Thyroid gland (tissue), 4 donors: Measurements from ENCODE around the gene NDUFB8. TPM values are rescaled to one million over a fixed set of nuclear protein-coding genes. Genes with fewer than 3 reads are reported as not detected.

Experiments used
- DNase-seq, 2 donors: peaks; one replicate each; pipeline ENCODE4 v3.0.0-alpha.2; 2019
- H3K27ac ChIP-seq, 3 donors: fragments of 200-600 bp; sonication (generic); 1 replicate in 2 of 3; 2 replicates in 1 of 3; pipeline ENCODE4 v1.5.1; 2016 to 2019; ENCODE audit warnings: mild to moderate bottlenecking in 1 of 3, moderate library complexity in 1 of 3
- H3K27me3 ChIP-seq: fragments of 200-600 bp; sonication (generic); one replicate; pipeline ENCODE4 v1.5.1; 2019
- H3K36me3 ChIP-seq, 2 donors: fragments of 200-600 bp; sonication (generic); one replicate each; pipeline ENCODE4 v1.5.1; 2016 to 2019
- H3K4me1 ChIP-seq, 2 donors: fragments of 200-600 bp; sonication (generic); one replicate each; pipeline ENCODE4 v1.5.1; 2017 to 2019
- H3K4me3 ChIP-seq, 3 donors: fragments of 200-600 bp; sonication (generic); replicated peaks in 1 of 3; 1 replicate in 2 of 3; 2 replicates in 1 of 3; pipeline ENCODE4 v1.5.1; 2016; ENCODE audit warnings: mild to moderate bottlenecking in 1 of 3
- H3K9me3 ChIP-seq: fragments of 200-600 bp; sonication (generic); one replicate; pipeline ENCODE4 v1.5.1; 2017
- CTCF ChIP-seq, 6 experiments: fragments of 200-600 bp in 3 of 6; fragments of 450-650 bp in 3 of 6; sonication (generic) in 3 of 6; IDR thresholded peaks; one replicate each; pipeline ENCODE4 v1.5.1; 2016 to 2019; ENCODE audit warnings: antibody characterized with exemption in 6 of 6, mild to moderate bottlenecking in 2 of 6, inconsistent platforms in 1 of 6, moderate library complexity in 1 of 6
- POLR2A ChIP-seq, 2 donors: fragments of 450-650 bp; IDR thresholded peaks; one replicate each; pipeline ENCODE4 v1.6.1; 2017; ENCODE audit warnings: antibody characterized with exemption in 2 of 2, mild to moderate bottlenecking in 2 of 2, moderate library complexity in 1 of 2
- WGBS, 2 donors: methylation state at CpG; one replicate each; pipeline ENCODE4 v1.1.5; 2017; 5-methylcytosine and 5-hydroxymethylcytosine counted together
- intact Hi-C: fragments of 100-400 bp; cut with DNase I; formaldehyde crosslinking; loops from one replicate; pipeline ENCODE4 v1.15.1; 2023
- total RNA-seq, 4 donors: library from RNA; depleted of rRNA; stranded (reverse); fragments of >200 nt; gene quantifications; one replicate each; pipeline ENCODE4 v1.2.3, GENCODE V29; 2016

NDUFB8 gene
- total RNA-seq, 4 donors from 2014 or later, result 164 to 339 (median 209) TPM

GRCh38 chr10:100504096-100504495 lies 25.6 kb downstream of the NDUFB8 start:
- TF ChIP-seq CTCF (IDR thresholded peaks at IDR 0.05) (no peak), POLR2A (IDR thresholded peaks at IDR 0.05) (no peak)
- Histone ChIP-seq H3K27me3 (no peaks in the 10 kb centered on the region), H3K9me3 (no peaks in the 10 kb centered on the region), H3K4me3 (no peak overlapping the region), H3K4me1 (no peaks in the 10 kb centered on the region), H3K27ac (no peak overlapping the region), H3K36me3 (peaks cover 0 to 3% of the 10 kb centered on the region in 2 donors)
- 68 to 74% methylated on average over 5 of the region's 5 CpGs for WGBS, 2 donors
- intact Hi-C loops, result no loop called here
- no peak for DNase-seq

GRCh38 chr10:100502926-100503494 lies 26.7 kb downstream of the NDUFB8 start:
- intact Hi-C loops, result no loop called here
- no peak overlapping the region for H3K27ac ChIP-seq
- H3K4me1 ChIP-seq, result no peaks in the 10 kb centered on the region
- no peaks in the 10 kb centered on the region for H3K9me3 ChIP-seq
- 86 to 94% methylated on average over 1 of the region's 1 CpG for WGBS, 2 donors
- DNase-seq, result no peak
- peaks cover 0 to 3% of the 10 kb centered on the region in 2 donors for H3K36me3 ChIP-seq
- no peak overlapping the region for H3K4me3 ChIP-seq
- TF ChIP-seq CTCF (IDR thresholded peaks at IDR 0.05) (no peak), POLR2A (IDR thresholded peaks at IDR 0.05) (no peak)
- no peaks in the 10 kb centered on the region for H3K27me3 ChIP-seq

- H3K27me3 ChIP-seq, result no peaks in the 10 kb centered on the region
- H3K27ac ChIP-seq, result no peak overlapping the region
- intact Hi-C loops, result no loop called here
- H3K9me3 ChIP-seq, result no peaks in the 10 kb centered on the region
- H3K4me1 ChIP-seq, result no peaks in the 10 kb centered on the region
- H3K4me3 ChIP-seq, result no peak overlapping the region
- no peak for DNase-seq
- peaks cover 0 to 4% of the 10 kb centered on the region in 2 donors for H3K36me3 ChIP-seq
- TF ChIP-seq POLR2A (IDR thresholded peaks at IDR 0.05), result no peak
- no peak for TF ChIP-seq CTCF (IDR thresholded peaks at IDR 0.05)
Measured at GRCh38 chr10:100501423-100501822, 28.2 kb downstream of the NDUFB8 start.

GRCh38 chr10:100498059-100498458 lies 31.6 kb downstream of the NDUFB8 start:
- intact Hi-C loops, result no loop called here
- WGBS, 2 donors, result 91 to 100% methylated on average over 4 of the region's 4 CpGs
- no peak for DNase-seq
- H3K4me3 ChIP-seq, result no peak overlapping the region
- peaks cover 0 to 11% of the 10 kb centered on the region in 2 donors for H3K36me3 ChIP-seq
- TF ChIP-seq CTCF (IDR thresholded peaks at IDR 0.05) (no peak), POLR2A (IDR thresholded peaks at IDR 0.05) (no peak)
- H3K27ac ChIP-seq, result no peak overlapping the region
- no peaks in the 10 kb centered on the region for H3K27me3 ChIP-seq
- H3K9me3 ChIP-seq, result no peaks in the 10 kb centered on the region
- H3K4me1 ChIP-seq, result no peaks in the 10 kb centered on the region

GRCh38 chr10:100496567-100496966 lies 33.1 kb downstream of the NDUFB8 start:
- Histone ChIP-seq H3K9me3 (no peaks in the 10 kb centered on the region), H3K27me3 (no peaks in the 10 kb centered on the region), H3K36me3 (peaks cover 0 to 8% of the 10 kb centered on the region in 2 donors), H3K4me3 (no peak overlapping the region), H3K4me1 (no peaks in the 10 kb centered on the region), H3K27ac (no peak overlapping the region)
- intact Hi-C loops, result no loop called here
- WGBS, 2 donors, result 91 to 92% methylated on average over 2 of the region's 2 CpGs
- TF ChIP-seq POLR2A (IDR thresholded peaks at IDR 0.05) (no peak), CTCF (IDR thresholded peaks at IDR 0.05) (no peak)
- no peak for DNase-seq
